ENCODE measurements around the gene ARHGAP40.

DNA sequence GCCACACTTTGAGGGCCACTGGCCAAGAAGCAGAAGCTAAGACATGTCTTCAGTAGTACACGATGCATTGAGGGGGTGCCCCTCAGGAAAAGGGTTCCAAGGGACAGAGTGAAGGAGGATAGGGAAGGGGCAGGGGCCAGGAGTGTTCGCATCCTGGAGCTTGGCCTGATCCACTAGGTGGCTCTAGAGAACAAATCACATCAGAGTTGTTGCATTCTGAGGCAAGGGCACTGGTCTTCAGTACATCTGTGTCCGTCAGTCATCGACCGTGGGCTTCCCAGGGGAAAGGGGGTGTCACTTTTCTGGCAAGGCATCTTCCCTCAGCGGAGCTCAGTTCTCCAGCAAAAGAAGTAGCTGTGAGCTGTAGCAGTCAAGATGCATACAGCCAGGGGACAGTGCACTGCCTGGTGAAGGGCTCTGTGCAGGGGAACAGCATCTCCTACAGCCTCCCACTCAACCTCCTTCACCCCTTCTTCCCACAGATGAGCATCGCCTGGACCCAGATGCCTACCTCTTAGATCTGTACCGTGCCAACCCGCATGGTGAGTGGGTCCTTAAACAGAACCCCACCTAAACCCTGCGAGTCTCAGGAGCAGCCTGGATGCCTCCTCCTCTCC, 47.8 kb downstream of the ARHGAP40 start:
- TF ChIP-seq, protein P1, sequence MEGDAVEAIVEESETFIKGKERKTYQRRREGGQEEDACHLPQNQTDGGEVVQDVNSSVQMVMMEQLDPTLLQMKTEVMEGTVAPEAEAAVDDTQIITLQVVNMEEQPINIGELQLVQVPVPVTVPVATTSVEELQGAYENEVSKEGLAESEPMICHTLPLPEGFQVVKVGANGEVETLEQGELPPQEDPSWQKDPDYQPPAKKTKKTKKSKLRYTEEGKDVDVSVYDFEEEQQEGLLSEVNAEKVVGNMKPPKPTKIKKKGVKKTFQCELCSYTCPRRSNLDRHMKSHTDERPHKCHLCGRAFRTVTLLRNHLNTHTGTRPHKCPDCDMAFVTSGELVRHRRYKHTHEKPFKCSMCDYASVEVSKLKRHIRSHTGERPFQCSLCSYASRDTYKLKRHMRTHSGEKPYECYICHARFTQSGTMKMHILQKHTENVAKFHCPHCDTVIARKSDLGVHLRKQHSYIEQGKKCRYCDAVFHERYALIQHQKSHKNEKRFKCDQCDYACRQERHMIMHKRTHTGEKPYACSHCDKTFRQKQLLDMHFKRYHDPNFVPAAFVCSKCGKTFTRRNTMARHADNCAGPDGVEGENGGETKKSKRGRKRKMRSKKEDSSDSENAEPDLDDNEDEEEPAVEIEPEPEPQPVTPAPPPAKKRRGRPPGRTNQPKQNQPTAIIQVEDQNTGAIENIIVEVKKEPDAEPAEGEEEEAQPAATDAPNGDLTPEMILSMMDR (IDR thresholded peaks at IDR 0.05) = peak in 2 of 7 experiments; percentile 9 to 11
- no peak for TF ChIP-seq POLR2A (IDR thresholded peaks at IDR 0.05)
